Endothelial cell of umbilical vein (primary cell): ENCODE data around the gene LCN9. TPM values are rescaled to one million over a fixed set of nuclear protein-coding genes. Genes with fewer than 3 reads are reported as not detected.

Source experiments
- BruUV-seq: library from RNA; stranded (reverse); fragments of 400-500 nt; replicated peaks from 2 replicates; lab custom pipeline; 2021; lab: Mats Ljungman, UMichigan
- CTCF ChIA-PET: fragments of 300-600, 350-600 bp; sonication (Branson Sonifier 250); formaldehyde crosslinking; loops from one replicate; lab custom pipeline; 2021; ENCODE audit warnings: antibody characterized with exemption, inconsistent platforms; lab: Charles Lee
- POLR2A ChIA-PET: fragments of 300-600, 350-600 bp; sonication (Branson Sonifier 250); formaldehyde crosslinking; loops from one replicate; lab custom pipeline; 2021; ENCODE audit warnings: antibody characterized with exemption, inconsistent platforms; lab: Charles Lee
- DNase-seq: peaks from one replicate; pipeline ENCODE4 v3.0.0-alpha.2; 2011; ENCODE audit warnings: low read depth, low spot score
- FAIRE-seq: peaks from 2 replicates; lab custom pipeline; 2011; peaks lifted over from hg19 to GRCh38; lab: Jason Lieb, UNC
- H2AFZ ChIP-seq: 2 replicates; pipeline ENCODE4 v1.6.0; 2012; ENCODE audit warnings: low read depth, low read length, control low read depth, inconsistent platforms
- H3K27ac ChIP-seq: 2 replicates; pipeline ENCODE4 v1.5.1; 2011; ENCODE audit warnings: low read depth, mild to moderate bottlenecking, control low read depth, low read length, moderate library complexity; ENCODE audit not compliant: insufficient read depth
- H3K27me3 ChIP-seq, 2 experiments: 2 replicates each; pipeline versions ENCODE4 v1.6.0 to v1.6.1; 2011; ENCODE audit warnings: low read length in 2 of 2, mixed read lengths in 1 of 2; ENCODE audit not compliant: control insufficient read depth in 2 of 2, insufficient read depth in 2 of 2
- H3K36me3 ChIP-seq, 2 experiments: 2 replicates in 1 of 2; 3 replicates in 1 of 2; pipeline ENCODE4 v1.5.1; 2011; ENCODE audit warnings: low read length in 2 of 2, mild to moderate bottlenecking in 1 of 2, moderate library complexity in 1 of 2; ENCODE audit not compliant: control insufficient read depth in 2 of 2, insufficient read depth in 2 of 2; ENCODE audit errors: extremely low read depth in 1 of 2
- H3K4me1 ChIP-seq: 3 replicates; pipeline ENCODE4 v1.5.1; 2011; ENCODE audit warnings: mild to moderate bottlenecking, low read length; ENCODE audit not compliant: control insufficient read depth, insufficient read depth; ENCODE audit errors: extremely low read depth
- H3K4me2 ChIP-seq: 2 replicates; pipeline ENCODE4 v1.6.1; 2011; ENCODE audit warnings: low read length, control low read depth, mixed read lengths; ENCODE audit not compliant: insufficient read depth
- H3K4me3 ChIP-seq, 3 experiments: fragments of 200-600 bp in 1 of 3; sonication (generic), shearing (Covaris generic) in 1 of 3; replicated peaks in 1 of 3; 2 replicates each; pipeline ENCODE4 v1.5.1; 2011 to 2016; ENCODE audit warnings: control low read depth in 3 of 3, low read length in 3 of 3, mild to moderate bottlenecking in 2 of 3, inconsistent platforms in 1 of 3, low read depth in 1 of 3, moderate library complexity in 1 of 3; ENCODE audit not compliant: insufficient read depth in 1 of 3
- H3K79me2 ChIP-seq: 2 replicates; pipeline ENCODE4 v1.6.0; 2012; ENCODE audit warnings: low read length, inconsistent platforms; ENCODE audit not compliant: control insufficient read depth, insufficient read depth
- H3K9ac ChIP-seq: replicated peaks from 2 replicates; pipeline ENCODE3; 2011; ENCODE audit warnings: low read length, control low read depth; ENCODE audit not compliant: insufficient read depth; ENCODE audit errors: extremely low read depth
- H3K9me1 ChIP-seq: replicated peaks from 3 replicates; pipeline ENCODE4 v1.6.0; 2011; ENCODE audit warnings: mild to moderate bottlenecking, low read length; ENCODE audit not compliant: control insufficient read depth, insufficient read depth; ENCODE audit errors: extremely low read depth
- H3K9me3 ChIP-seq: replicated peaks from 2 replicates; pipeline ENCODE4 v1.5.1; 2012; ENCODE audit warnings: low read length, inconsistent platforms; ENCODE audit not compliant: control insufficient read depth, insufficient read depth
- H4K20me1 ChIP-seq: replicated peaks from 2 replicates; pipeline ENCODE3; 2011; ENCODE audit warnings: mild to moderate bottlenecking, low read length; ENCODE audit not compliant: control insufficient read depth, insufficient read depth; ENCODE audit errors: extremely low read depth
- CTCF ChIP-seq, 2 donors: IDR thresholded peaks; 1 replicate in 1 of 2; 2 replicates in 1 of 2; pipeline ENCODE4 v1.5.1; 2011; ENCODE audit warnings: low read length in 2 of 2, mild to moderate bottlenecking in 2 of 2, moderate library complexity in 2 of 2, control low read depth in 1 of 2, inconsistent platforms in 1 of 2, low read depth in 1 of 2; ENCODE audit not compliant: insufficient read depth in 1 of 2; ENCODE audit errors: extremely low read depth in 1 of 2
- EZH2 ChIP-seq: IDR thresholded peaks from 2 replicates; pipeline ENCODE4 v1.6.1; 2012; ENCODE audit warnings: borderline replicate concordance, low read depth, mild to moderate bottlenecking, moderate library complexity, low read length, inconsistent platforms; ENCODE audit not compliant: severe bottlenecking
- FOS ChIP-seq: IDR thresholded peaks from 2 replicates; pipeline ENCODE4 v1.6.1; 2011; ENCODE audit warnings: mild to moderate bottlenecking, low read length, moderate library complexity, borderline replicate concordance; ENCODE audit not compliant: insufficient read depth
- GATA2 ChIP-seq: IDR thresholded peaks from 2 replicates; pipeline ENCODE4 v1.7.0; 2011; ENCODE audit warnings: low read depth, mild to moderate bottlenecking, moderate library complexity, mixed read lengths, low read length; ENCODE audit not compliant: insufficient read length, insufficient read depth
- JUN ChIP-seq: IDR thresholded peaks from 2 replicates; pipeline ENCODE4 v1.6.1; 2011; ENCODE audit warnings: borderline replicate concordance, low read depth; ENCODE audit not compliant: insufficient read length, insufficient read depth
- POLR2A ChIP-seq: IDR thresholded peaks from 2 replicates; pipeline ENCODE4 v1.6.1; 2012; ENCODE audit warnings: low read depth, mild to moderate bottlenecking, control low read depth, low read length
- POLR2AphosphoS5 ChIP-seq: IDR thresholded peaks from 2 replicates; pipeline ENCODE4 v1.6.1; 2012; ENCODE audit warnings: low read depth, mild to moderate bottlenecking, control low read depth, low read length, moderate library complexity; ENCODE audit not compliant: insufficient read depth
- dilution Hi-C: fragments of 300-500 bp; cut with MboI; formaldehyde crosslinking; loops from one replicate; pipeline ENCODE4 v1.15.0; 2019; ENCODE audit warnings: low sequenced_read_pairs; ENCODE audit not compliant: extremely low pct_ligation_motif_present
- intact Hi-C: fragments of 100-400 bp; cut with micrococcal nuclease; formaldehyde crosslinking; loops from one replicate; pipeline ENCODE4 v1.10.0; 2022
- polyA plus RNA-seq, 4 experiments: library from polyadenylated mRNA; depleted of rRNA in 3 of 4; stranded (reverse) in 3 of 4; unstranded in 1 of 4; fragments of >200 nt; gene quantifications; 2 replicates each; pipeline versions ENCODE4 v1.2.1 to v1.2.3, GENCODE V29; 2011 to 2012; ENCODE audit warnings: missing spikeins in 1 of 4
- total RNA-seq: library from RNA; stranded (reverse); gene quantifications from 2 replicates; pipeline ENCODE4 v1.2.3, GENCODE V29; 2021

The LCN9 gene
- total and polyA plus RNA-seq, 2 donors (not counting 3 experiments of a cell fraction or from before 2014, with no cell fraction given) = not detected

GRCh38 chr9:135684691-135685090 lies 21.6 kb downstream of the LCN9 start:
- H3K4me2 ChIP-seq = no peak overlapping the region
- no peak overlapping the region for H2AFZ ChIP-seq
- TF ChIP-seq GATA2 (no peak), POLR2A (no peak), JUN (no peak)
- no peaks in the 10 kb centered on the region for H3K9me1 ChIP-seq
- H3K36me3 ChIP-seq = no peaks in the 10 kb centered on the region
- no peak overlapping the region for H3K4me3 ChIP-seq
- dilution Hi-C loops (no loop called here), intact Hi-C loops (no loop called here)
- H3K9ac ChIP-seq = no peak overlapping the region
- no peaks in the 10 kb centered on the region for H3K4me1 ChIP-seq
- ChIA-PET POLR2A (no interaction called here), CTCF (no interaction called here)
- FAIRE-seq (no peak), DNase-seq (no peak)
- H3K9me3 ChIP-seq = no peaks in the 10 kb centered on the region
- no peaks in the 10 kb centered on the region for H4K20me1 ChIP-seq
- BruUV-seq = no TSS peak
- no peak overlapping the region for H3K27ac ChIP-seq
- no peaks in the 10 kb centered on the region for H3K27me3 ChIP-seq
- H3K79me2 ChIP-seq = no peaks in the 10 kb centered on the region

GRCh38 chr9:135687216-135687615 lies 24.1 kb downstream of the LCN9 start:
- Histone ChIP-seq H3K27ac (no peak overlapping the region), H3K27me3 (no peaks in the 10 kb centered on the region), H3K79me2 (no peaks in the 10 kb centered on the region), H3K9me3 (no peaks in the 10 kb centered on the region), H2AFZ (no peak overlapping the region), H3K4me2 (no peak overlapping the region), H3K36me3 (no peaks in the 10 kb centered on the region), H3K9ac (no peak overlapping the region), H3K4me3 (no peak overlapping the region), H3K9me1 (no peaks in the 10 kb centered on the region), H4K20me1 (no peaks in the 10 kb centered on the region), H3K4me1 (no peaks in the 10 kb centered on the region)
- intact Hi-C loops = no loop called here
- BruUV-seq = no TSS peak
- dilution Hi-C loops = no loop called here
- CTCF ChIA-PET = interaction anchor here (0.5 kb wide), 1 partner anchor 43 kb away, joined by 3 read pairs; no protein-coding TSS in a partner anchor
- POLR2A ChIA-PET = no interaction called here
- FAIRE-seq (no peak), DNase-seq (no peak)
- no peak for TF ChIP-seq POLR2AphosphoS5
- TF ChIP-seq EZH2 = no peak
- no peak for TF ChIP-seq CTCF (IDR thresholded peaks at IDR 0.05; ENCODE audit: extremely low read depth in 1 of 2, insufficient read depth in 1 of 2, low read depth in 1 of 2, low read length in 2 of 2)
- no peak for TF ChIP-seq FOS
